Activated effector memory CD4-positive, alpha-beta T cell treated with anti-CD3 and anti-CD28 coated beads, Interleukin-2, amount 50 U/mL, for 16 hours (primary cell): Measurements from ENCODE around the gene NKAIN2.
"Not testable (repeated sequence)": the region's sequence is repeated elsewhere in the genome, so short reads cannot be mapped to it uniquely, and the experiment has no call there.

Experiments used
- DNase-seq: peaks from one replicate; pipeline ENCODE4 v3.0.0-alpha.2; 2020

NKAIN2 gene

GRCh38 chr6:124535299-124535698, 731.6 kb downstream of the NKAIN2 start:
- no peak for DNase-seq

DNA sequence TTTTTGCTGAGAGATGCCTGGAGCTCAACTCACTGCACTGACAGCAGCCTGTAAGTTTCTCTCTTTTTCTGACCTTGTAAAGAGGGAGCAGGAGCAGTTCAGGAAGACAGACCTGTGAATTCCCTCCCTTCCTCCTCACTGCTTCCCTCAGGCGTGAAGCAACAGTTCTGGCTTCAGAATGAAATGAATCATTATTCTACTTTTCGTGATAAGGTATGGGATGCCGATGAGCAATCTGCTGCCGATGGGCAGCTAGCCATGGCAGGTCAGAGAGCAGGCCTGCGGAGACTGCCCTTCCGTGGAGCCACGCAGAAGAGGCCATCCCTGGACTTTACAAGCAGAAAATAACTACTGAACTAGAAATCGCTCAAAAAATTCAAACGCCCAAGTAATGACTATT, 732.1 kb downstream of the NKAIN2 start:
- DNase-seq: no peak

DNA sequence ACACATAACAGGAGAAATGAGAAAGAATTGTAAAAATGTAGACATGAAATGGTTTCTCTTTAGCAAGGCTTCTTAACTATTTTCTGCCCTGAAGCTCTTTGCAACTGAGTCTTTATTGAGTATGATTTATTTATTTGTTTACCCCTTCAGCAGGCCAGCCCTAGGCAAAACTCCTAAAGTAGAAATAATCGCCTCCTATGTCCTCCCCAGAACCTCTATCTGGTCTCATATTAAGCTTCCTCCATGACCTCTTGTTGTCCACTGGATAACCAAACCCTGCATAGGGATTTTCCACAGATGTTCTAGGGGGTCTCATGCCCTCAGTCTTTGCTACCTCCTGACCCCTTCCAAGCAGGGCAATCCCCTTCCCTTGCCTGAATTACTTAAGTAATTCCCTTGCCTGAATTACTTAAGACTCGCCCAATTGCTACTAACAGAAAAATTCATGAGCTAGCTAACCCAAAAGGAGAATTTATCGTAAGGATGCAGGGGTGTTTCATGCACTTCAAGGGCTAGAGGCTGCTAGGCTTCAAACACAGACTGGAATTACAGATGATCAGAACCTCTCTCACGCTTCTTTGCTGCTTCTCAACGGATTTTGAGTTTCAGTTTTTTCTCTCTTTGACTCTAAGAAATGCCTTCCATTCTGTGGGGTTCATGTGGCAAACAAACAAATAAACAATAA, 732.6 kb downstream of the NKAIN2 start:
- no peak for DNase-seq

- no peak for DNase-seq
Observed at GRCh38 chr6:124536842-124537191, 733.2 kb downstream of the NKAIN2 start.

DNA sequence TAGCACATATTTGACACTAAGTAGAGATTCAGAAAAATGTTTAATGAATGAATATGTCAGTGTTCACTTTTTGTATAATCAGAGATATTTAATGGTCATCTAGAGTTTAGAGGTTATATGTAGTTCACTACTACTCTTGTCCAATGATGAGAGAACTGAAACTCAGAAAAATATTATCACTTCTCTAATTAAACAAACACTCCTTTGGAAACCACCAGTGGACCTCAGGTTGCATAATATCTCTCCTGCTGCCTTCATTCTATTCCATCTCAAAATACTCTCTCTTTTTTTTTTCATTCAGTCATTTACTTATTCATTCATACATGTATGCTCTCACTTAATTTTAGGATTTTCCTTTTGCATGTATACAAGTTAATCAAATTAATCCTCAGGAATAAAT, 735.4 kb downstream of the NKAIN2 start:
- DNase-seq: no peak

GRCh38 chr6:124541573-124541972, 737.9 kb downstream of the NKAIN2 start:
- DNase-seq: no peak

GRCh38 chr6:124546601-124547000, 742.9 kb downstream of the NKAIN2 start:
- no peak for DNase-seq

DNA sequence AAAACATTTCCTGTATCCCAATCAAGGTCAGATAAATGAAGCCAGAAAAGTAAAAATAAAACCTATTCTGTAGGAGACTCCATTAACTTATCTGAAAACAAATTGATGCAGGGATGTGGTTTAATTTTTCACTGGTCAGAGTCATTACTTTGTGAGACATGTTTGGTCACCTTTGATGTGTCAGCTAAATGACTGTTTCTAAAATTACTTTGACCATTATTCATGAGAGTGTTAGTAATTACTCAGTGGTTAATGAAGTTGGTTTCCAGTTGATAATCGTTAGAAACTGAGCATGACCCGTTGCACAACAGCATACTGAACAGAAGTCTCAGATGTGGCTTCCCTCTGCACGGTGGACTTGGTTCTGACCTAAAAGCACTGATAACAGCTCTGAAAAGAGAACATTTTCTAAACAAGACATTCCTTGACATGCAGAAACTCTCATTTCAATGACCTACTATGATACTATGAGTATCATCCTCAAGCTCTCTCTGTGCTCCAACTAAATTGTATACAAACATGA, 748.1 kb downstream of the NKAIN2 start:
- no peak for DNase-seq

GRCh38 chr6:124557873-124558272, 754.2 kb downstream of the NKAIN2 start:
- DNase-seq: no peak

GRCh38 chr6:124560078-124560477, 756.4 kb downstream of the NKAIN2 start:
- DNase-seq: not testable (repeated sequence)

GRCh38 chr6:124560873-124561567, 757.4 kb downstream of the NKAIN2 start:
- DNase-seq: no peak

DNA sequence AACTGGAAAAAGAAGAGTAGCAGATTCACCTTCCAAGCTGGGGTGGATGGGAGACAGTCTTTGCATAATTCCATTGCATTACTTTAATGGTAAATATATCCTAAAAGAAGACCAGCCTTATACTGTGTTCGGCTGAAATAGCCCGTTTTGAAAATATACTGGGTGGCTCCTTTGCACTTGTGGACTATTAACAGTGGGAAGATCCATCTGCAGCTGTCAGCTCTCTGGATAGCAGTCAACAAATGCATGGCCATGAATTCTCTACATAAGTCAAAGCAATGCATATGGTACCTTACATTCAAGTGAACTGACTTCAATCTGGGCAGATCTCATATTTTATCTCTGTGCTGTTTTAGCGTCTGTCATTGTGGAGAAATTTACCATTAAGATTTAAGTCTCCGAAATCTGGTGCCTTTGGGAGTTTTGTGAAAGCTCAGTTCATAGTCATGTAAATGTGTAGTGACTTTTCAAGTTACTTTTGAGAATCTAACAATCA, 758.0 kb downstream of the NKAIN2 start:
- DNase-seq: no peak

- not testable (repeated sequence) for DNase-seq
Observed at GRCh38 chr6:124564125-124564524, 760.5 kb downstream of the NKAIN2 start.

GRCh38 chr6:124567401-124567800, 763.7 kb downstream of the NKAIN2 start:
- DNase-seq: no peak

GRCh38 chr6:124573953-124574352, 770.3 kb downstream of the NKAIN2 start:
- DNase-seq: no peak

DNA sequence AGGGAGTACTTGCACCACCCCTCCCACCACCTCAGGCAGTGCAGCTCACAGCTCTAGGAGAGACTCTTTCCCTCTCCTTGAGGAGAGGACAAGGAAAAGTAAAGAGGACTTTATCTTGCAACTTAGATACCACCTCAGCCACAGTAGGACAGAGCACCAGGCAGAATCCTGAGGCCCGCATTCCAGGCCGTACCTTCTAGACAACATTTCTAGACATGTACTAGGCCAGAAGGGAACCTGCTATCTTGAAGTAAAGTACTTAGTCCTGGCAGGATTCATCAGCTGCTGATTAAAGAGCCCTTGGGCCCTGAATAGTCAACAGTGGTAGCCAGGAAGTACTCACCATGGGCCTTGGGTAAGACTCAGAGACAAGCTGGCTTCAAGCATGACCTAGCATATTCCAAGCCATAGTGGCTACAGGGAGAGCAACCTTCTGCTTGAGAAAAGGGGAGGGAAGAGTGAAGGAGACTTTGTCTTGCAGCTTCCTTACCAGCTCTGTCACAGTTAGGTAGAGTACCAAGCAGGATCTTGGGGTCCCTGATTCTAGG, 774.1 kb downstream of the NKAIN2 start:
- no peak for DNase-seq

- DNase-seq: no peak
Observed at GRCh38 chr6:124590001-124590400, 786.3 kb downstream of the NKAIN2 start.

- no peak for DNase-seq
Observed at GRCh38 chr6:124599656-124600055, 796.0 kb downstream of the NKAIN2 start.

GRCh38 chr6:124604719-124605118, 801.1 kb downstream of the NKAIN2 start:
- DNase-seq: no peak

DNA sequence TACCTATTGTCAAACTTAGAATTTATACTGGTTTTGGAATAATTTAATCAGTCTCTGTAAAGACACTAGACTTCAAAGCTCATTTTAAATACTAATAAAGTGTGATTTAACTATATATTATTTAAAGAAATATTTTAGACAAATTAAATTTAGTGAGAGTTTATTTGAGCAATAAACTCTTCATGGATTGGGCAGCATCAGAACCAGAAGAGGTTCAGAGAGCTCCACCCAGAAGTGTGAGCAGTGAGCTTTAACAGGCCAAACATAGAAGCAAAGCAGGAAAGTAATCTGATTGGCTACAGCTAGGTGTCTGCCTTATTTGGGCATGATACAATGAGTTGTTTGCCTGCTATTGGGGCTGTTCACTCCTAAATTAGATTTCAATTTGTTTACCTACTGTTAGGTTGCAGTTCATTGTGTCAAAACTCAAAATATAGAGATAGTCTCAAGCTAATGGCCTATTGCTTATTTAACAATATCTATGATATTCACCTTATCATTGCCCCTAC, 803.5 kb downstream of the NKAIN2 start:
- DNase-seq: no peak

- DNase-seq: no peak
Observed at GRCh38 chr6:124613031-124613430, 809.4 kb downstream of the NKAIN2 start.

DNA sequence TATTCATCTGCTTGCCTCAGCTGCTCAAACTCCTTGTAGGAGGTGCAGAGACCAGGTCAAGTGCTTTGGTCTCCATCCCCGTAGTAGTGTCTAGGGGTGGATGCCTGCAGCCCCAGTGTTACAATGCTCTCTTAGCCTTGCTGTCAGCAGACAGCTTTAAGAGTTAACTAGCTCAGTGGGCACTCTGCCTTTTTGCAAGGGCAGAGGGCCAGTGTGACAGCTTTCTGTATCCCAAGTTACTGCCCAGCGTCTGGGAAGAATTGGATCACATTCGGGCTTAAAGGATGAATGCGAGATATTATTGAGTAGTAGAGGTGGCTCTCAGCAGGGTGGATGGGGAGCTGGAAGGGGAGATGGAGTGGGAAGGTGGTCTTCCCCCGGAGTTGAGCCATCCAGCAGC, 818.7 kb downstream of the NKAIN2 start:
- no peak for DNase-seq

- no peak for DNase-seq
Observed at GRCh38 chr6:124633655-124634054, 830.0 kb downstream of the NKAIN2 start.

DNA sequence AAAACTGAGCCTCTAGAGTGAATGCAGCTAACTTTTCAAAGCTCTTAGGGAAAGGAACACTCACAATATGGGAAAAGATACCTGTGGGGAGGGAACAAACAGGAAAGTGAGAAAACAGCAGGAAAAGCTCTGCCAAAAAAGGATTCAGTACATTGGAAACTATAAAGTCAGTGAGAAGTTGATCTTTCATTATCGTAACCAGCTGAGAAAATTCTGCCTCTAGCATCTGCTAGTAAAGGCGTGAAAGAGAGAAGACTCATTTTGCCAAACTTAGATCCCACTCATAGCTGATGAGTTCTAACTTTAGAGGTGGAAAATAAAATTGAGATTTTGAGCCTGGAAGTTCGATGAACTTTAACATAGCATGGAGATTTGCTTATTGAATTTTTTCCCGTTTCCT, 836.8 kb downstream of the NKAIN2 start:
- no peak for DNase-seq
